ENCODE measurements around the gene SRSF3.

Gene SRSF3

DNA sequence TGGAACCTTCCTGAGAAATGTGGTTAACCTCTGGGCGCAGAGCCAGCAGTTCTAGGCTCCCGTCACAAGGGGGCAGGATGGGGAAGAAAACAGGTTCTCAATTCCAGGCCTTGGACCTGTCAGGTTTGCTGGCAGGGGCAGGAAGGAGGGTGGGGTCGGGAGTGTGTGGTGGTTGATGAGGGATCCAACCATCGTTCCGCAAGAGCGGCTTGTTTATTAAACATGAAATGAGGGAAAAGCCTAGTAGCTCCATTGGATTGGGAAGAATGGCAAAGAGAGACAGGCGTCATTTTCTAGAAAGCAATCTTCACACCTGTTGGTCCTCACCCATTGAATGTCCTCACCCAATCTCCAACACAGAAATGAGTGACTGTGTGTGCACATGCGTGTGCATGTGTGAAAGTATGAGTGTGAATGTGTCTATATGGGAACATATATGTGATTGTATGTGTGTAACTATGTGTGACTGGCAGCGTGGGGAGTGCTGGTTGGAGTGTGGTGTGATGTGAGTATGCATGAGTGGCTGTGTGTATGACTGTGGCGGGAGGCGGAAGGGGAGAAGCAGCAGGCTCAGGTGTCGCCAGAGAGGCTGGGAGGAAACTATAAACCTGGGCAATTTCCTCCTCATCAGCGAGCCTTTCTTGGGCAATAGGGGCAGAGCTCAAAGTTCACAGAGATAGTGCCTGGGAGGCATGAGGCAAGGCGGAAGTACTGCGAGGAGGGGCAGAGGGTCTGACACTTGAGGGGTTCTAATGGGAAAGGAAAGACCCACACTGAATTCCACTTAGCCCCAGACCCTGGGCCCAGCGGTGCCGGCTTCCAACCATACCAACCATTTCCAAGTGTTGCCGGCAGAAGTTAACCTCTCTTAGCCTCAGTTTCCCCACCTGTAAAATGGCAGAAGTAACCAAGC, 29.6 kb downstream of the SRSF3 start:
- Histone ChIP-seq H3K9me2 (replicated peaks; ENCODE audit: control insufficient read depth, low read length) (no peaks in the 10 kb centered on the region), H3K27ac (ENCODE audit: low read depth, low read length) (no peak overlapping the region), H3K4me1 (ENCODE audit: control insufficient read depth, low read length) (peaks cover 34% of the 10 kb centered on the region), H4K20me1 (ENCODE audit: control insufficient read depth, insufficient read depth, low read depth, low read length) (no peaks in the 10 kb centered on the region), H3K9me3 (ENCODE audit: control insufficient read depth, insufficient read depth, low read length) (no peaks in the 10 kb centered on the region), H3K4me3 (ENCODE audit: low read length) (peak overlapping the region; percentile 27), H3F3A (ENCODE audit: control insufficient read depth, insufficient read depth) (no peaks in the 10 kb centered on the region; the same call in 1 of the 2 replicates), H3K27me3 (ENCODE audit: control insufficient read depth, low read length) (peaks cover 9% of the 10 kb centered on the region; the same call in 1 of the 2 replicates), H3K4me2 (ENCODE audit: low read length) (peak overlapping the region; percentile 48), H3K79me2 (ENCODE audit: control insufficient read depth, low read length) (no peaks in the 10 kb centered on the region), H3K36me3 (ENCODE audit: control insufficient read depth, low read length) (no peaks in the 10 kb centered on the region)
- no peak for TF ChIP-seq EZH2phosphoT487 (IDR thresholded peaks at IDR 0.05; ENCODE audit: borderline replicate concordance, low read length)
- TF ChIP-seq, protein P1, sequence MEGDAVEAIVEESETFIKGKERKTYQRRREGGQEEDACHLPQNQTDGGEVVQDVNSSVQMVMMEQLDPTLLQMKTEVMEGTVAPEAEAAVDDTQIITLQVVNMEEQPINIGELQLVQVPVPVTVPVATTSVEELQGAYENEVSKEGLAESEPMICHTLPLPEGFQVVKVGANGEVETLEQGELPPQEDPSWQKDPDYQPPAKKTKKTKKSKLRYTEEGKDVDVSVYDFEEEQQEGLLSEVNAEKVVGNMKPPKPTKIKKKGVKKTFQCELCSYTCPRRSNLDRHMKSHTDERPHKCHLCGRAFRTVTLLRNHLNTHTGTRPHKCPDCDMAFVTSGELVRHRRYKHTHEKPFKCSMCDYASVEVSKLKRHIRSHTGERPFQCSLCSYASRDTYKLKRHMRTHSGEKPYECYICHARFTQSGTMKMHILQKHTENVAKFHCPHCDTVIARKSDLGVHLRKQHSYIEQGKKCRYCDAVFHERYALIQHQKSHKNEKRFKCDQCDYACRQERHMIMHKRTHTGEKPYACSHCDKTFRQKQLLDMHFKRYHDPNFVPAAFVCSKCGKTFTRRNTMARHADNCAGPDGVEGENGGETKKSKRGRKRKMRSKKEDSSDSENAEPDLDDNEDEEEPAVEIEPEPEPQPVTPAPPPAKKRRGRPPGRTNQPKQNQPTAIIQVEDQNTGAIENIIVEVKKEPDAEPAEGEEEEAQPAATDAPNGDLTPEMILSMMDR (IDR thresholded peaks at IDR 0.05; ENCODE audit: low read depth, low read length, poor library complexity, severe bottlenecking), result peak; percentile 97

DNA sequence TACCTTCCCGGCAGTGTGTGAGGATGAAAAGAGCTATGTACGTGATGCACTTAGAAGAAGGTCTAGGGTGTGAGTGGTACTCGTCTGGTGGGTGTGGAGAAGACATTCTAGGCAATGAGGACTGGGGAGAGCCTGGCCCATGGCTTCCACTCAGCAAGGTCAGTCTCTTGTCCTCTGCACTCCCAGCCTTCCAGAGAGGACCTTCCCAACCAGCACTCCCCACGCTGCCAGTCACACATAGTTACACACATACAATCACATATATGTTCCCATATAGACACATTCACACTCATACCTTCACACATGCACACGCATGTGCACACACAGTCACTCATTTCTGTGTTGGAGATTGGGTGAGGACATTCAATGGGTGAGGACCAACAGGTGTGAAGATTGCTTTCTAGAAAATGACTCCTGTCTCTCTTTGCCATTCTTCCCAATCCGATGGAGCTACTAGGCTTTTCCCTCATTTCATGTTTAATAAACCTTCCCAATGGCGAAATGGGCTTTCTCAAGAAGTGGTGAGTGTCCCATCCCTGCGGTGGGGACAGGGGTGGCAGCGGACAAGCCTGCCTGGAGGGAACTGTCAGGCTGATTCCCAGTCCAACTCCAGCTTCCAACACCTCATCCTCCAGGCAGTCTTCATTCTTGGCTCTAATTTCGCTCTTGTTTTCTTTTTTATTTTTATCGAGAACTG, 30.4 kb downstream of the SRSF3 start:
- Histone ChIP-seq H3K4me3 (ENCODE audit: low read length) (no peak overlapping the region), H3K79me2 (ENCODE audit: control insufficient read depth, low read length) (no peaks in the 10 kb centered on the region), H3K4me2 (ENCODE audit: low read length) (peak overlapping the region; percentile 48; the same call in 1 of the 2 replicates), H3K27me3 (ENCODE audit: control insufficient read depth, low read length) (peaks cover 9% of the 10 kb centered on the region; the same call in 1 of the 2 replicates), H3K4me1 (ENCODE audit: control insufficient read depth, low read length) (peaks cover 35% of the 10 kb centered on the region), H3K9me3 (ENCODE audit: control insufficient read depth, insufficient read depth, low read length) (no peaks in the 10 kb centered on the region), H3F3A (ENCODE audit: control insufficient read depth, insufficient read depth) (peaks cover 2% of the 10 kb centered on the region; the same call in 1 of the 2 replicates), H3K9me2 (replicated peaks; ENCODE audit: control insufficient read depth, low read length) (no peaks in the 10 kb centered on the region), H3K36me3 (ENCODE audit: control insufficient read depth, low read length) (no peaks in the 10 kb centered on the region), H3K27ac (ENCODE audit: low read depth, low read length) (no peak overlapping the region), H4K20me1 (ENCODE audit: control insufficient read depth, insufficient read depth, low read depth, low read length) (no peaks in the 10 kb centered on the region)
- no peak for TF ChIP-seq EZH2phosphoT487 (IDR thresholded peaks at IDR 0.05; ENCODE audit: borderline replicate concordance, low read length)
- TF ChIP-seq, protein P1 (IDR thresholded peaks at IDR 0.05; ENCODE audit: low read depth, low read length, poor library complexity, severe bottlenecking), result no peak

DNA sequence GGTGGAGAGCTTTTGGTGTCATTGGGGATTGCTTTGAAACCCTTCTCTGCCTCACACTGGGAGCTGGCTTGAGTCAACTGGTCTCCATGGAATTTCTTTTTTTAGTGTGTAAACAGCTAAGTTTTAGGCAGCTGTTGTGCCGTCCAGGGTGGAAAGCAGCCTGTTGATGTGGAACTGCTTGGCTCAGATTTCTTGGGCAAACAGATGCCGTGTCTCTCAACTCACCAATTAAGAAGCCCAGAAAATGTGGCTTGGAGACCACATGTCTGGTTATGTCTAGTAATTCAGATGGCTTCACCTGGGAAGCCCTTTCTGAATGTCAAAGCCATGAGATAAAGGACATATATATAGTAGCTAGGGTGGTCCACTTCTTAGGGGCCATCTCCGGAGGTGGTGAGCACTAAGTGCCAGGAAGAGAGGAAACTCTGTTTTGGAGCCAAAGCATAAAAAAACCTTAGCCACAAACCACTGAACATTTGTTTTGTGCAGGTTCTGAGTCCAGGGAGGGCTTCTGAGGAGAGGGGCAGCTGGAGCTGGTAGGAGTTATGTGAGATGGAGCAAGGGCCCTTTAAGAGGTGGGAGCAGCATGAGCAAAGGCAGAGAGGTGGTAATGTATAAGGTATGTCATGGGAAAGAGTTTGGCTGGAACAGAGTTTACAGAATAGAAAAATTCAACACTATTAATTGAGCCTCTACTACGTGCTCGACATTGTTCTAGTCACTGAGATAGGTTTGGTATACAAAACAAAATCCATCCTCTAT, 31.2 kb downstream of the SRSF3 start:
- Histone ChIP-seq H3K4me3 (ENCODE audit: low read length) (no peak overlapping the region), H3K27ac (ENCODE audit: low read depth, low read length) (no peak overlapping the region)

More for the DNA sequence above, 31.2 kb downstream of the SRSF3 start:
- H3F3A ChIP-seq (ENCODE audit: control insufficient read depth, insufficient read depth), result peaks cover 2% of the 10 kb centered on the region; the same call in 1 of the 2 replicates
- H3K36me3 ChIP-seq (ENCODE audit: control insufficient read depth, low read length), result no peaks in the 10 kb centered on the region
- peaks cover 9% of the 10 kb centered on the region; the same call in 1 of the 2 replicates for H3K27me3 ChIP-seq (ENCODE audit: control insufficient read depth, low read length)
- no peaks in the 10 kb centered on the region for H3K9me2 ChIP-seq (replicated peaks; ENCODE audit: control insufficient read depth, low read length)
- no peak for TF ChIP-seq EZH2phosphoT487 (IDR thresholded peaks at IDR 0.05; ENCODE audit: borderline replicate concordance, low read length)
- TF ChIP-seq, protein P1 (IDR thresholded peaks at IDR 0.05; ENCODE audit: low read depth, low read length, poor library complexity, severe bottlenecking), result no peak
- no peaks in the 10 kb centered on the region for H3K79me2 ChIP-seq (ENCODE audit: control insufficient read depth, low read length)
- H3K4me2 ChIP-seq (ENCODE audit: low read length), result no peak overlapping the region
- no peaks in the 10 kb centered on the region for H3K9me3 ChIP-seq (ENCODE audit: control insufficient read depth, insufficient read depth, low read length)
- H4K20me1 ChIP-seq (ENCODE audit: control insufficient read depth, insufficient read depth, low read depth, low read length), result no peaks in the 10 kb centered on the region
- H3K4me1 ChIP-seq (ENCODE audit: control insufficient read depth, low read length), result peaks cover 35% of the 10 kb centered on the region

Data from DOHH2 (cell line).